ENCODE results near the gene ACSL1.
"Not testable (repeated sequence)": the region's sequence is repeated elsewhere in the genome, so short reads cannot be mapped to it uniquely, and the experiment has no call there.

The ACSL1 gene

DNA sequence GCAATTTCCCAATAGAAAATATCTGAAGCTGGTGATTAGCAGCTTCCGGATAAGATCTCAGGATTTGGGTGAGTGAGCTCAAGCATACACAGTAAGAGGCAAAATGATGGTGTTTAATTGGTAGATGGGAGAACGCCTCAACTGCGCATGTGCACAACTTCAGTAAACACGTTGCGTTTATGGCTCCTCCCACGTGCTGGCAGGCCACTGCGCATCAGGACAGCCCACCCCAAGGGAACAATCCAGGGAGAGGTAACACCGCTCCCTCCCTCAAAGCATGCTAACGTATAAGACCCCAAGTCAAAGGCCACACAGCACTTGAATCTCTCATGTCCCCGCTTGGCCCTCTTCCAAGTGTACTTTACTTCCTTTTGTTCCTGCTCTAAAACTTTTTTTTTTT is 81.5 kb downstream of the ACSL1 start (continued):
- no peak for TF ChIP-seq ZNF175 (tag by site-specific recombination; IDR thresholded peaks at IDR 0.05)
- TF ChIP-seq ZNF354C (tag by site-specific recombination; IDR thresholded peaks at IDR 0.05; ENCODE audit: borderline replicate concordance, low read depth), result no peak
- TF ChIP-seq ZNF169 (tag by site-specific recombination; IDR thresholded peaks at IDR 0.05), result no peak
- no peak for TF ChIP-seq GLIS1 (tag by site-specific recombination; IDR thresholded peaks at IDR 0.05)
- no peak for TF ChIP-seq ZNF19 (tag by site-specific recombination; IDR thresholded peaks at IDR 0.05; ENCODE audit: low read depth)
- TF ChIP-seq ZNF747 (tag by site-specific recombination; IDR thresholded peaks at IDR 0.05), result no peak

DNA sequence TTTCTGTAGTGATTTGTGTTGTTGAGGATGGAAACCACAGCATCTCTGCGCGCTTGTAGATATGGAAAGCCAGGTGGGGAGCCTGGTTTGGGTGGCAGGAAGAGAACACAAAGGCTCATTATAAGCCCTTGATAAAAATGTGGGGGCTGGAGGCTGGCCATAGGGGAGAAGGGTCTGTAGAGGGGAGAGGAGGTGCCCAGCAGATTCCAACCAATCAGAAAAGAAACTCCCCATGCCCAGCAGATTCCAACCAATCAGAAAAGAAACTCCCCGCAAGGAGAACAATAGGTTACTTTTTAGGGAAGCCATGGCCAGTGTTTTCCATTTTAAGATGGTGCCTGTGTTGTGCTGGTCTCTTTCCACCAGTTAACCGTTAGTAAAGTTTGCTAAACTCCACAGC is 82.1 kb downstream of the ACSL1 start:
- H3K27ac ChIP-seq (ENCODE audit: extremely low read depth, low read depth, low read length), result no peak overlapping the region
- no peaks in the 10 kb centered on the region for H3K9me3 ChIP-seq (ENCODE audit: control insufficient read depth, insufficient read depth, low read depth, low read length)
- no peaks in the 10 kb centered on the region for H3K36me3 ChIP-seq (ENCODE audit: control insufficient read depth in 2 of 2, insufficient read depth in 1 of 2, low read length in 2 of 2)
- TF ChIP-seq SETDB1 (IDR thresholded peaks at IDR 0.05; ENCODE audit: insufficient read length, low read length) (no peak), ZNF266 (tag by site-specific recombination; IDR thresholded peaks at IDR 0.05; ENCODE audit: low read depth) (no peak), TRIM28 (IDR thresholded peaks at IDR 0.05; ENCODE audit: borderline replicate concordance, low read length) (no peak), ZNF146 (tag by site-specific recombination; IDR thresholded peaks at IDR 0.05) (no peak), SCRT1 (tag by site-specific recombination; IDR thresholded peaks at IDR 0.05; ENCODE audit: borderline replicate concordance) (no peak), ZNF548 (tag by site-specific recombination; IDR thresholded peaks at IDR 0.05) (no peak), ZNF701 (tag by site-specific recombination; IDR thresholded peaks at IDR 0.05) (no peak), ZSCAN16 (tag by site-specific recombination; IDR thresholded peaks at IDR 0.05) (no peak), ZXDB (tag by site-specific recombination; IDR thresholded peaks at IDR 0.05) (no peak), KLF1 (tag by site-specific recombination; IDR thresholded peaks at IDR 0.05) (no peak), ZBTB20 (tag by site-specific recombination; IDR thresholded peaks at IDR 0.05) (no peak), ZNF776 (tag by site-specific recombination; IDR thresholded peaks at IDR 0.05; ENCODE audit: borderline replicate concordance) (no peak), ZNF404 (tag by site-specific recombination; IDR thresholded peaks at IDR 0.05) (no peak), KLF7 (tag by site-specific recombination; IDR thresholded peaks at IDR 0.05; ENCODE audit: borderline replicate concordance) (no peak)
- TF ChIP-seq, protein P1, sequence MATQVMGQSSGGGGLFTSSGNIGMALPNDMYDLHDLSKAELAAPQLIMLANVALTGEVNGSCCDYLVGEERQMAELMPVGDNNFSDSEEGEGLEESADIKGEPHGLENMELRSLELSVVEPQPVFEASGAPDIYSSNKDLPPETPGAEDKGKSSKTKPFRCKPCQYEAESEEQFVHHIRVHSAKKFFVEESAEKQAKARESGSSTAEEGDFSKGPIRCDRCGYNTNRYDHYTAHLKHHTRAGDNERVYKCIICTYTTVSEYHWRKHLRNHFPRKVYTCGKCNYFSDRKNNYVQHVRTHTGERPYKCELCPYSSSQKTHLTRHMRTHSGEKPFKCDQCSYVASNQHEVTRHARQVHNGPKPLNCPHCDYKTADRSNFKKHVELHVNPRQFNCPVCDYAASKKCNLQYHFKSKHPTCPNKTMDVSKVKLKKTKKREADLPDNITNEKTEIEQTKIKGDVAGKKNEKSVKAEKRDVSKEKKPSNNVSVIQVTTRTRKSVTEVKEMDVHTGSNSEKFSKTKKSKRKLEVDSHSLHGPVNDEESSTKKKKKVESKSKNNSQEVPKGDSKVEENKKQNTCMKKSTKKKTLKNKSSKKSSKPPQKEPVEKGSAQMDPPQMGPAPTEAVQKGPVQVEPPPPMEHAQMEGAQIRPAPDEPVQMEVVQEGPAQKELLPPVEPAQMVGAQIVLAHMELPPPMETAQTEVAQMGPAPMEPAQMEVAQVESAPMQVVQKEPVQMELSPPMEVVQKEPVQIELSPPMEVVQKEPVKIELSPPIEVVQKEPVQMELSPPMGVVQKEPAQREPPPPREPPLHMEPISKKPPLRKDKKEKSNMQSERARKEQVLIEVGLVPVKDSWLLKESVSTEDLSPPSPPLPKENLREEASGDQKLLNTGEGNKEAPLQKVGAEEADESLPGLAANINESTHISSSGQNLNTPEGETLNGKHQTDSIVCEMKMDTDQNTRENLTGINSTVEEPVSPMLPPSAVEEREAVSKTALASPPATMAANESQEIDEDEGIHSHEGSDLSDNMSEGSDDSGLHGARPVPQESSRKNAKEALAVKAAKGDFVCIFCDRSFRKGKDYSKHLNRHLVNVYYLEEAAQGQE (tag by site-specific recombination; IDR thresholded peaks at IDR 0.05), result no peak
- TF ChIP-seq, protein P2, sequence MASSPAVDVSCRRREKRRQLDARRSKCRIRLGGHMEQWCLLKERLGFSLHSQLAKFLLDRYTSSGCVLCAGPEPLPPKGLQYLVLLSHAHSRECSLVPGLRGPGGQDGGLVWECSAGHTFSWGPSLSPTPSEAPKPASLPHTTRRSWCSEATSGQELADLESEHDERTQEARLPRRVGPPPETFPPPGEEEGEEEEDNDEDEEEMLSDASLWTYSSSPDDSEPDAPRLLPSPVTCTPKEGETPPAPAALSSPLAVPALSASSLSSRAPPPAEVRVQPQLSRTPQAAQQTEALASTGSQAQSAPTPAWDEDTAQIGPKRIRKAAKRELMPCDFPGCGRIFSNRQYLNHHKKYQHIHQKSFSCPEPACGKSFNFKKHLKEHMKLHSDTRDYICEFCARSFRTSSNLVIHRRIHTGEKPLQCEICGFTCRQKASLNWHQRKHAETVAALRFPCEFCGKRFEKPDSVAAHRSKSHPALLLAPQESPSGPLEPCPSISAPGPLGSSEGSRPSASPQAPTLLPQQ (tag by site-specific recombination; IDR thresholded peaks at IDR 0.05), result no peak
- TF ChIP-seq, protein P3, sequence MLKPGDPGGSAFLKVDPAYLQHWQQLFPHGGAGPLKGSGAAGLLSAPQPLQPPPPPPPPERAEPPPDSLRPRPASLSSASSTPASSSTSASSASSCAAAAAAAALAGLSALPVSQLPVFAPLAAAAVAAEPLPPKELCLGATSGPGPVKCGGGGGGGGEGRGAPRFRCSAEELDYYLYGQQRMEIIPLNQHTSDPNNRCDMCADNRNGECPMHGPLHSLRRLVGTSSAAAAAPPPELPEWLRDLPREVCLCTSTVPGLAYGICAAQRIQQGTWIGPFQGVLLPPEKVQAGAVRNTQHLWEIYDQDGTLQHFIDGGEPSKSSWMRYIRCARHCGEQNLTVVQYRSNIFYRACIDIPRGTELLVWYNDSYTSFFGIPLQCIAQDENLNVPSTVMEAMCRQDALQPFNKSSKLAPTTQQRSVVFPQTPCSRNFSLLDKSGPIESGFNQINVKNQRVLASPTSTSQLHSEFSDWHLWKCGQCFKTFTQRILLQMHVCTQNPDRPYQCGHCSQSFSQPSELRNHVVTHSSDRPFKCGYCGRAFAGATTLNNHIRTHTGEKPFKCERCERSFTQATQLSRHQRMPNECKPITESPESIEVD (tag by site-specific recombination; IDR thresholded peaks at IDR 0.05), result no peak
- H3K4me3 ChIP-seq (ENCODE audit: low read depth, low read length), result no peak overlapping the region
- POLR2A ChIA-PET, result no interaction called here
- CTCF ChIA-PET, result interaction anchor here (0.7 kb wide), 1 partner anchor 239 kb away, joined by 3 read pairs; no protein-coding TSS in a partner anchor
- no peaks in the 10 kb centered on the region for H3K4me1 ChIP-seq (ENCODE audit: control insufficient read depth, insufficient read depth, low read length)

DNA sequence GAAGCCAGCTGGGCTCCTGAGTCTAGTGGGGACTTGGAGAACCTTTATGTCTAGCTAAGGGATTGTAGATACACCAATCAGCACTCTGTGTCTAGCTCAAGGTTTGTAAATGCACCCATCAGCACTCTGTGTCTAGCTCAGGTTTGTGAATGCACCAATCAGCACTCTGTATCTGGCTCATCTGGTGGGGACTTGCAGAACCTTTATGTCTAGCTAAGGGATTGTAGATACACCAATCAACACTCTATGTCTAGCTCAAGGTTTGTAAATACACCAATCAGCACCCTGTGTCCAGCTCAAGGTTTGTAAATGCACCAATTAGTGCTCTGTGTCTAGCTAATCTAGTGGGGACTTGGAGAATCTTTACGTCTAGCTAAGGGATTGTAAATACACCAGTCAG is 84.1 kb downstream of the ACSL1 start:
- H3K9me3 ChIP-seq (ENCODE audit: control insufficient read depth, insufficient read depth, low read depth, low read length); H3K4me1 ChIP-seq (ENCODE audit: control insufficient read depth, insufficient read depth, low read length); H3K4me3 ChIP-seq (ENCODE audit: low read depth, low read length); POLR2A ChIA-PET; H3K36me3 ChIP-seq (ENCODE audit: control insufficient read depth in 2 of 2, insufficient read depth in 1 of 2, low read length in 2 of 2); H3K27ac ChIP-seq (ENCODE audit: extremely low read depth, low read depth, low read length): not testable (repeated sequence)
- CTCF ChIA-PET, result interaction anchor here (0.6 to 0.7 kb wide), 2 partner anchors 27 to 738 kb away, joined by 3 read pairs; no protein-coding TSS in a partner anchor

Data from HEK293 (cell line).